H7 (cell line): Measurements from ENCODE around the gene TGFBR2. TPM values are rescaled to one million over a fixed set of nuclear protein-coding genes. Genes with fewer than 3 reads are reported as not detected.
"Not testable (repeated sequence)": the region's sequence is repeated elsewhere in the genome, so short reads cannot be mapped to it uniquely, and the experiment has no call there.

Experiments used
- DNase-seq: peaks from one replicate; pipeline ENCODE4 v3.0.0; 2012
- H3K27me3 ChIP-seq: 2 replicates; pipeline ENCODE4 v1.6.0; 2011; ENCODE audit warnings: mild to moderate bottlenecking, low read length; ENCODE audit not compliant: control insufficient read depth, insufficient read depth
- H3K36me3 ChIP-seq: replicated peaks from 2 replicates; pipeline ENCODE4 v1.5.1; 2011; ENCODE audit warnings: low read length; ENCODE audit not compliant: control insufficient read depth, insufficient read depth
- H3K4me3 ChIP-seq: 2 replicates; pipeline ENCODE4 v1.5.1; 2011; ENCODE audit warnings: low read depth, mild to moderate bottlenecking, control low read depth, low read length, moderate library complexity; ENCODE audit not compliant: insufficient read depth
- total RNA-seq: library from RNA; depleted of rRNA; stranded (reverse); fragments of >200 nt; shearing (Covaris generic); gene quantifications from 2 replicates; pipeline ENCODE4 v1.2.3, GENCODE V29; 2014

TGFBR2 gene
- total RNA-seq, 1 experiment from 2014 or later, result 4.3 TPM

DNA sequence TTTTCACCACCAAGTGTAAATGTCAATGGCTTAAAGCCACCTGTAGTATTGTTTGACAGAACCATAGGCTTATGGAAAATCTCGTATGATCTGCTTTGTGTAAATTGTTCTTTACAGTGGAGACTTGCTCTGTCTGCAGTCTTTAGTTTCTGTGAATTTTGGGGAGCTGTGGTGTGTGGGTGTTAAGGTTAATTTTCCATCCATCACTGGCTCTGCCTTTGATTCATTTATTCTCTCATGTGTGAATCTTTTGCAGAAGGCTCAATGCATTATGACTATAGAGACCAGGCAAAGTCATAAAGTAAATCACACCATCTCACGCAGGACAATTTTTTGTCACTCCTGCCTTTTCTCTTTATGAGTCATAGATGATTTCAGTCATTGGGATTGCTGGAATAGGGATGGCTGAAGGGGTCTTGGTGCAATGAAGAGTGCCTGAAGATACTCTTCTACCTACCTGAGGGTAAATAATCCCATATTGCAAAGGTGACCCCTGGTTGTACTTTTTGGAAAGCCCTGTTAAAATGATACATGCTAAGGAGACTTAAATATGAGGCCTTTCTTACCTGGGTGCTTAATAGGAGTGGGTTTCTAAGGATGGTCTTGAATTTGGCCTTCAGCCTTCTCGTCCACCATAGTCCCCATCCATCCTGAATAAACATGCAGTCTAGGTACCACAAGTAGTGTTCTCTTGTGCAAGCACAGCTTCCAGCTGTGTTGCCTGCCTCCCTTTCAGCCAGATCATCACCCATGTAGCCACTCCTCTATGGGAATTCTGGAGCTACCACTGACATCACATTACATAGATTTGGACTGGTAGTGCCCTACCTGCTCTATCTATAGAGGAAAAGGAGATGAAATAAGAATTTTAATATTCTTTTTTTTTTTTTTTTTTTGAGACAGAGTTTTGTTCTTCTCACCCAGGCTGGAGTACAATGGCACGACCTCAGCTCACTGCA, 14.3 kb downstream of the TGFBR2 start:
- no peaks in the 10 kb centered on the region for H3K27me3 ChIP-seq
- DNase-seq, result no peak
- H3K36me3 ChIP-seq, result peaks cover 1% of the 10 kb centered on the region; the same call in 1 of the 2 replicates
- no peak overlapping the region for H3K4me3 ChIP-seq

DNA sequence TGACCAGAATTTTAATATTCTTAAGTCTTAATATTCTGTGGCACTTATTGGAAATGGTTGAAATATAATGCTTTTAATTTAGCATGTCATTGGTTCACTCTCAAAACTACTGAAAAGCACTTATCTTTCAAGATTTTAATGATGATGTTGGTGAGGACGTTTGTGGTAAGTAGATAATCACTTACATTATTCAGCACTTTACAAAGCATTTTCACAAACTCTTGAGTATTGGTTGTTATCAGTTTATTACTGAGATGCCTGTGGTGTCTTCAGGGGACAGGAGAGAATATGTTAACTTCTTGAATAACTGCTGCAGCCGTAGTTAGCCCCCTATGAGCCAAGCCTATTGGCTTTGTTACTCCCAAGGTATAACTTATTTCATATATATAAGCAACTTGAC, 15.2 kb downstream of the TGFBR2 start:
- H3K27me3 ChIP-seq, result no peaks in the 10 kb centered on the region
- no peak for DNase-seq
- peaks cover 3% of the 10 kb centered on the region for H3K36me3 ChIP-seq
- H3K4me3 ChIP-seq, result no peak overlapping the region

DNA sequence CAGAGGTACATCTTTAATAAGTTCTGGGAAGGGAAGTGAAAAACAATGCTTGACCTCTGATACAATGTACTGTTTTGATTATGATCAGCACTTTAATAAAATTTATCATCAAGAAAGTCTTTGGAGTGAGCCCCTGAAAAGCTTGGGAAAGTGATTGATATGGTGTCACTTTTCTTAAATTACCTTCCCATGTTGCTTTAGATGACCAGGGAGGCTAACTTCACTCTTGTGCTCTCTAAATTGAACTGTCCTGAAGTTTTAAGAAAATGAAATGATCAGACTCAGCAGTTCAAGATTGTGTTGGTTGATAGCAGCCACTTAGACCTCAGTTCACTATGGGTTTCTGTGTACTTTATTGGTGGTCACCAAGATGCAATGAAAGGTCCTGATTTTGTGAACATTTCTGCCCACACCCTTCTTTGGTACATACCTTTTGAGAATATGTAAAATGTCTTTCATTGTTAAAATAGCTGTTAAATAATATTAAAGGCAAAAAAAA, 15.7 kb downstream of the TGFBR2 start:
- no peak for DNase-seq
- Histone ChIP-seq H3K36me3 (peaks cover 3% of the 10 kb centered on the region), H3K27me3 (no peaks in the 10 kb centered on the region), H3K4me3 (no peak overlapping the region)

DNA sequence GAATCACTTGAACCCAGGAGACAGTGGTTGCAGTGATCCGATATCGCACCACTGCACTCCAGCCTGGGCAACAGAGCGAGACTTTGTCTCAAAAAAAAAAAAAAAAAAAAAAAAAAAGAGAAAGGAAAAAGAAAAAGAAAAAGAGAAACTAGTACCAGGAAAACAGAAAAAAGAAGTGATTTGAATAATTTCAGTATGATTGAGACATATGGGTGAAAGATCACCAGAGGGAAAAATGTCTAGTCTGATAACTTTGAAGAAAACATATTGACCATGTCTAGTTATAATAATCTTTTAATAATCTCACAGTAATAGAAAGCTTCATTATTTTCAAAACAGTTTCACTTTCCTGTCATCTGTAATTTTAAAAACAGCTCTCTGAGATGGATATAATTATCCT, 16.4 kb downstream of the TGFBR2 start:
- Histone ChIP-seq H3K4me3 (no peak overlapping the region), H3K27me3 (no peaks in the 10 kb centered on the region), H3K36me3 (peaks cover 3% of the 10 kb centered on the region)
- DNase-seq, result no peak

DNA sequence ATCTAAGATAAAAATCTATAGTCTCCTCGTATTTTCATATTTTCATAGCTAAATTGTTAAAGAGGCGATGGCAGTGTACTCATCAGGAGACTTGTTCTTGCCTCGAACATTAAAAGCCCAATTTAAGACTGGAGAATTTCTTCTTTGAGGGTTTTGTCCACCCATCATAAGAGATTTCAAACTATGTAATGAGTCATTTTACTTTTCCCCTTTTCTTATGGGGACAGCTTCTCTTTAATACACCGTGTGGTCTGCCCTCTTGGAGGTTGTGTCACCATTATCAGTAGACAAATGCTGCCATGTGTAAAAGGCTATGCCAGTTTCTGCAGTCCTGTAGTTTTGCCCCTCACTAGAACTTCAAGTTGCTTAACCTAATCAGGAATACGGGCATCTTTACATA, 16.9 kb downstream of the TGFBR2 start:
- no peak for DNase-seq
- Histone ChIP-seq H3K27me3 (no peaks in the 10 kb centered on the region), H3K4me3 (no peak overlapping the region), H3K36me3 (peaks cover 3% of the 10 kb centered on the region)

DNA sequence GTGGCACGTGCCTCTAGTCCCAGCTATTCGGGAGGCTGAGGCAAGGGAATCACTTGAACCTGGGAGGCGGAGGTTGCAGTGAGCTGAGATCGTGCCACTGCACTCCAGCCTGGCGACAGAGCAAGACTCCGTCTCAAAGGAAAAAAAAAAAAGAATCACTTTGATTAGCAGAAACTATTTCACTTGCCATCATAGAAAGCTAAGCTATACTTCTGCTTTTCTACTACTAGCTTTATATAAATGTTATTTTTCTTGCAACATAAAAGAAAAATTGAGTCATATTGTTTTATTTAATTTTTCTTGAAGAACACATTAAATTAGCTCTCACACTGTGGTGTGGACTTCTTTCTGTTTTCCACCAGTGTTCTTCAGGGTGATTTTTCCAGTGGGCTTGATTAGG, 18.1 kb downstream of the TGFBR2 start:
- DNase-seq, H3K36me3 ChIP-seq, H3K27me3 ChIP-seq, H3K4me3 ChIP-seq: not testable (repeated sequence)

DNA sequence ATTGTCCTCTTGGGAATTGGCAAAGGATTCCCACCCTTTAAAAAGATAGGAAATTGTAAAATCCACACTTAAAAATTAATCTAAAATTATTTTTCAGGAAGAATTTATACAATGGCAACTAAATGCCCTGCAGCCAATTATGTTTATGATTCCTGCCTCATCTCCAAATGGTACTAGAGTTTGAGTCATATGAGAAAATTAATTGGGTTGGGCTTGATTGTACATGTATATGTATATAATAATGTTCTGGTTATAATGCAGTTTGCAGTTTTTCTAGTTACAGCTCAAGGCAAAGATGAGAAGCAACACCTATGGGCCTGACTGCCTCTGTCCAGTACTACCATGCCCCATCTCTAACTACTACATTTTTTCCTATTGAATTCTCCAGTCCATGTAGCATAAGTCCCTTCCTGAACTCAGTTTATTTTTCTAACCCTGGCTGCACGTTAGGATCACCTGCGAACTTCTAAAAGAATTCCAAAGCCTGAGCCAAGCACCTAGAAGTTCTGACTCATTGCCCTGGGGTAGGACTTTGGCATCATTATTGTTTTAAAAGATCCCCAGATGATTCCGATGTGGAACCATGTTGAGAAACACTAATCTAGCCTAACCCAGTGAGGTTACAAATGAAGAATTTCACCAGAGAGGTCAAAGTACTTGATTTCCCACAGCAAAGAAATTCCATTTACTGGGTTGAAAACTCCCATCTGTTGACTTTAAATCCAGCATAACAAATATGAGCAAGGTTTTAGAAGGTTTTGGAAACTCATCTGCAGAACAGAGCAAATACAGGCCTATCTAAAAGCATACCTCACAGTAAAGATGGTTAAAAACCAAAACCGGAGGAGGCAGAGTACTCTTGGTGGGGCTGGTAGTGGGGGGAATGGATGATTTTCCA, 19.4 kb downstream of the TGFBR2 start:
- no peak for DNase-seq
- peaks cover 3% of the 10 kb centered on the region for H3K36me3 ChIP-seq
- no peaks in the 10 kb centered on the region for H3K27me3 ChIP-seq
- no peak overlapping the region for H3K4me3 ChIP-seq

DNA sequence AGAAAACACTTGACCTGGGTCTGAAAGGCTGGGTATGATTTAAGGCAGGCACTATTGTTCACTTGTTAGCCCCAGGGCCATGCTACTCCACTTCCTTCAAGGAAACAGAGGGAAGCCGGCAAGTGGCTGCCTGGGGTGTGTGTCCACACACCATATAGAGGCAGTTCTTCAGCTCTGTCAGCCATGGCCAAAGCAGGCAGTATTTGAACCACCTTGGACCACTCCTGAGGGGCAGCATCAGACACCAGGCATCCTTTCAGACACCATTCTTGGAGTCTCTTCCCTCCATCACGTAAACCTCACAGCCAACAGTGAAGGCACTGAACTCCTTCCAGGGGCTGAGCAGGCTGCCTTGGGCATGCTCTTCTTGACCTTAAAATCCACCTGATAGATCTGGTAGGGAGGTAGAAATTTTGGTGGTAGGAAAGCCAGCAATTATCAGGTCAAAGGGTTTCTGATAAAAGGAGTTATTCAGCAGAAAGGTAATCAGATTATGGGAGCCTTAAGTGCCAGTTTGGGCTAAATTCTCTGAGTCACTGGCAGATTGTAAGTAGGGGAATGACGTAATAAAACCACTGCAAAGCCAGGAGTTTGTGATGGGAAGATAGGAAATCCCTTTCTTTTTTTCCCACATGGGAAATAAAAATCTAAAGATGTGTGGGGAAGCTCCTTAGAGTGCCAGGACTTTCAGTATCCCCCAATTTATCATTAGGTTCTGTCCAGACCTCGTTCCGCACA, 20.2 kb downstream of the TGFBR2 start:
- Histone ChIP-seq H3K36me3 (peaks cover 3% of the 10 kb centered on the region), H3K4me3 (no peak overlapping the region), H3K27me3 (no peaks in the 10 kb centered on the region)
- no peak for DNase-seq

DNA sequence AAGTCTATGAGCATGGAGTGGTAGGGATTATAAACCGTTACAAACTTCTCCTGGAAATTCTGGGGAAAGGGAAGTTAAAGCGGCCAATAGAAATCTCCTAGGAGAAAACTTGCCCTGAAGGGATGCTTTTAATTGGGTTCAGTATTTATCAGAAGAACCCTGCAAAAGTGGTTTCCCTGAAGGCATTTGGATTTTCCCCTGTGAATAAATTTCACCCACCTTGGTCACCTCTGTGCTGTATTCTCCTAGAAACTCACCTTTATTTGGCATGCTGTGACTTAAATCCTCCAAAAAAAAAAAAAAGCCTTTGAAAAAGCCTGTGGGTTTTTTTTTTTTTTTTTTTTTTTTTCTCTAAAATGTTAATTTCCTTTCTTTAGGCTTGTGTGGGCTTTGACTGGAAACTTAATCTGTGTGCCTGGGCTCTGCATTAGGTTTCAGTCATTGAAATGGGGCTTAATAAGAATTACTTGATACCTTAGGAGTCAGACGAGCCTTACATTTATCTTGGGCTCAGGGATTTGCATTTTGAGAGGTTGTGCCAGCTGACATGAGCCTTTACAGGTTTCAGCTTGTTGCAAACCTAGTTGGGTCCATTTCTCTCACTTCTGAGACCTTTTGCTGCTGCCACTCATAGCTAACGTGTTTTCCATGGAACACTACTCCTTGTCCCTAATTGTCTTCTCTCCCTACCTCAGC, 22.0 kb downstream of the TGFBR2 start:
- H3K4me3 ChIP-seq, result no peak overlapping the region
- DNase-seq, result no peak
- H3K27me3 ChIP-seq, result no peaks in the 10 kb centered on the region
- peaks cover 3% of the 10 kb centered on the region for H3K36me3 ChIP-seq

DNA sequence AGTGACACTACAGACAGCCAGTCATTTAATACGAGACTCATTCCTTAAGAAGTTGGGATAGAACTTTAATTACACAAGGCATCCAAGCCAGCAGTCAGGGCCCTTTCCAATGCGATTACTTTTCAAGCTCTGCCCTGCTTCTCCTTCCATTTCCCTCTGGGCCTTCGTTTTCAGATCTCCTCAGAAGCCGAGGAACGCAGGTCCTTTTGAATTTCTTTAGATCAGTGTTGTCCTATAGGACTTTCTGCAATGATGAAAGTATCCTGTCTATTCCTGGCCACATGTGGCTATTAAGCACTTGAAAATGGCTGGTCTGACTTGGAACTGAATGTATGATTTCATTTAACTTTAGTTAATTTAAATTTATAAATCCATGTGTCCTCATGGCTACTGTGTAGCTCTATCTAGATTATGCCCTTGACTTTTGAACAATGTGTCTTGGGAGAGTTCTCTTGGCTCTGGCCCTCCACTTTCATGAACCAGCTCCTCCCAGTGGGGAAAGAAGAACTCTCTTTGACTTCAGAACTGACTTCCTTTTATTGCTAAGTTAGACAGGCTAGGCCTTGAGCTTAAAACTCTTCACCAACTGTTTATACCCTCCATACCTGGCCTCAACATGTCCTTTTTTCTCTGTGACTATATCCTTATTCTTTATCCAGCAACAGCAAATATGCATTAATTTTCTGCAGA, 22.6 kb downstream of the TGFBR2 start:
- Histone ChIP-seq H3K4me3 (no peak overlapping the region), H3K36me3 (peaks cover 3% of the 10 kb centered on the region), H3K27me3 (no peaks in the 10 kb centered on the region)
- no peak for DNase-seq

DNA sequence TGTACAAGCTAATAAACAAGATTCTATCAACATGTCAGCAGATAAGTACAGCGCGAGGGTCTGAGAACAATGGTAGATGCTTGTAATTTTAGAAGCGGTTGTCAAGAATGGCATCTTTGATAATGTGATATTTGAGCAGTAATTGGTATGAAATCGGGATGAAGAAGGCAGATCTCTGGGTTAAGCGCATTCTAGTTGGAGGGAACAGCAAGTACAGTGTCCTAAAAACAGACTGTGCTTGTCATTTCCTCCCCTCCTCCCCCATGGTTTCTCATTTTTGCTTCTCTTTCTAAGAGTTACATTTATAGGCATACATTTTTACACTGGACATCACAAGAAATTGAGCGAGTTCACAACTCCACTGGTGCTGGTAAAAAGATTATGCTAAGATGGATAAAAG, 23.3 kb downstream of the TGFBR2 start:
- H3K27me3 ChIP-seq, result no peaks in the 10 kb centered on the region

DNA sequence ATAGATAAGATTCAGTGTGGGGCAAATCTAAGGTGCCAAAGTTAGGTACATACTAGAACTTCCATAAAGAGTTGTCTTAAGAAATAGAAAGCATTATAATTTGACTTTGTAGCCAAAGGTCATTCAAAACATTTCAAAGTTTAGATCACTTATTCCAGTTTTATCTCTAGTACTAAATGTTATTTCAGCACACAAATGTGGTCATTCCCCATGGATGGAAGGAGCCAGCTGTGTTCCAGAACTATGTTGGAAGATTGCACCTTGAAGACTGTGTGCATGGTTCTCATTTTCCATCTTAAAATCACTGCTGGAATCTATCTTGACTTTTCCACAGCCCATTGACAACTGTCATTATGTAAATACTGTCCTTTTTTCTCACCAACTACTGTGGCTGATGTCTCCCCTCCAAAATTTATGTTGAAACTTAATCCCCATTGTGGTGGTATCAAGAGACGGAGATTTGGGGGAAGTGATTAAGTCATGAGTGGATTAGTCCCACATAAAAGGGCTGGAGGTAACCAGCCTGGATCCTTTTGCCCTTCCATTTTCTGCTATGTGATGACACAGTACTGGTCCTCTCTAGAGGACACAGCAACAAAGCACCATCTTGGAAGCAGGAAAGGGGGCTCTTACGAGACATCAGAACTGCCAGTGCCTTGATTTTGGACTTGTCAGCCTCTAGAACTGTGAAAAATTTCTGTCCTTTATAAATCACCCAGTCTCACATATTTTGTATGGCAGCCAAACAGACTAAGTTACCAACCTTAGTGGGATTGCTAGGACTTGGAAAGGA, 24.0 kb downstream of the TGFBR2 start:
- no peaks in the 10 kb centered on the region for H3K27me3 ChIP-seq
- peaks cover 3% of the 10 kb centered on the region for H3K36me3 ChIP-seq
- no peak for DNase-seq
- no peak overlapping the region for H3K4me3 ChIP-seq

More for the DNA sequence above, 23.3 kb downstream of the TGFBR2 start:
- peaks cover 3% of the 10 kb centered on the region for H3K36me3 ChIP-seq
- no peak for DNase-seq
- H3K4me3 ChIP-seq, result no peak overlapping the region
